ENCODE data around the gene TBXA2R.
"Not testable (repeated sequence)": the region's sequence is repeated elsewhere in the genome, so short reads cannot be mapped to it uniquely, and the experiment has no call there.

Gene TBXA2R

DNA sequence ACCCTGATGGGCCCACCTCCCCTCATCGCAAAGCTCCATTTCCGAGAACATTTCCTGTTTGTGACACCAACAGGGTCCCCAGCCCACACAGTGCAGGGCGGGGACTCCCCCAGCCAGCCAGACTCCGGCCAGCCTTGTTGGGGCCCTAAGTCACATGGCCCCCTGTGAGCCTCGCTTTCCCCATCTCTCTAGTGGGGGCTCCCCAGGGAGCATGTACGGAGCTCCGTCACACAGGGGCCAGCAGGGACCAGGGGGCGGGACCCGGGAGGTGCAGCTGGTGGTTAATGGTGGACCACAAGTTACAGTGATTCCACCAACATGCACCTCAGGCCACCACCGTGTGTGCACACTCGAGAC is 1.7 kb downstream of the TBXA2R start:
- DNase-seq = no peak

GRCh38 chr19:3604227-3604986 is 2.3 kb downstream of the TBXA2R start:
- no peak for DNase-seq

DNA sequence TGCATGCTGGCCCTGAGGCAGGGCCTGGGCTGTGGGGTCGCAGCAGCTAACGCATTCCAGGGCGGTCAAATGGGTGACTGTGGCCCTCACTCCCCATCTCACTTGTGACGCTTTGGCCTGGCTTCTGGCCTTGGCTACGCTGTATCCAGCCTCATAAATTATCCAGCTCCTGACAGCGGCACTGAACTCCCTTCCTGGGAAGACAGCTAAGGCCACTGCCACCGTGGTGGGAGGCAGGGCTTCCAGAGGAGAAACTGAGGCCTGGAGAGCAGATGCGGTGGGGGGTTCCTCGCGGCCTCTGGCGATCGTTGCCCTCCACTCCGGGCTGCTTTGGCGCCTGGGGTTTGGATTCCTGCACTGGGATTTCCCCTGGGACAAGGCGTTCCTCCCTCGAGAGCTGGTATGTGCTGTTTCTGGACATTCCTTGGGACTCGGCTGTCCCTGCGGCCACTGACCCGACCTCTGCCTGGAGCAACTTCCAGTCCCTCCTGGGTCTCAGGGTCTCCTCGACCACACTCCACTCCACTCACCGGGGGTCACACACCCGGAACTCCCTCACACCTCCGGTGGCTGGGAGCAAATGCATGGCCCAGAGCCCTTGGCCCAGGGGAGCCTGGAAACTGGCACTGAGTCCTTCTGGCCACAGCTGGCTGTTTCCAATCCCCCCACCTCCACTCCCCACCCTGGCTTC is 3.4 kb downstream of the TBXA2R start:
- no peak for DNase-seq

DNA sequence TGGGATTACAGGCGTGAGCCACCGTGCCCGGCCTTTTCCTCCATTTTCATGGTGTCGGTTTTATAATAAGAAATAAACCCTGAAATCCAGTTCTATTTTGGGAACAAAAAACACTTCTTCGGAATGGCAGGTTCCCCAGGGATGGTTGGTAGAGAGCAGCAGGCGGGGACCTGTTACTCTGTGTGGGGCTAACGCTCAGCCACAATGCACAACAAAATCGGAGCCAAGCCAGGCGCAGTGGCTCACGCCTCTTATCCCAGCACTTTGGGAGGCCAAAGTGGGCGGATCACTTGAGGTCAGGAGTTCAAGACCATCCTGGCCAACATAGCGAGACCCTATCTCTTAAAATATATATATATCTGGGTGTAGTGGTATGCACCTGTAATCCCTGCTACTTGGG is 5.7 kb downstream of the TBXA2R start:
- no peak for DNase-seq

DNA sequence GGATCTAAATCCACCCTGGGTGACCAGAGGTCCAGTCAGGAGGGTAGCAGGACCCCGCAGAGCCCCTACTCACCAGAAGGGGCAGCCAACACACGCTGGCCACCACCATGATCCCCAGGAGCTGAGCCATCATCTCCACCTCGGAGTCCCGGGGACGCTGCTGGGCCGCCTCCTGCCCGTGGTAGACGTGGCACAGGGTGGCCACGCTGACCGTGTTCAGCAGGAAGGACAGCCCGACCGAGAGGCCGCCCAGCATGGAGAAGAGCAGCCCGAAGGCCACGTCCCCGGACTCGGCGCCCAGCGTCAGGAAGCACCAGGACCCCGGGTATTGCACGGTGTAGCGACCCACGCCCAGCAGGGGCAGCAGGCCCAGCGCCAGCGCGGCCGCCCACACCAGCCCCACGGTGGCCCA is 6.9 kb downstream of the TBXA2R start:
- no peak for DNase-seq

DNA sequence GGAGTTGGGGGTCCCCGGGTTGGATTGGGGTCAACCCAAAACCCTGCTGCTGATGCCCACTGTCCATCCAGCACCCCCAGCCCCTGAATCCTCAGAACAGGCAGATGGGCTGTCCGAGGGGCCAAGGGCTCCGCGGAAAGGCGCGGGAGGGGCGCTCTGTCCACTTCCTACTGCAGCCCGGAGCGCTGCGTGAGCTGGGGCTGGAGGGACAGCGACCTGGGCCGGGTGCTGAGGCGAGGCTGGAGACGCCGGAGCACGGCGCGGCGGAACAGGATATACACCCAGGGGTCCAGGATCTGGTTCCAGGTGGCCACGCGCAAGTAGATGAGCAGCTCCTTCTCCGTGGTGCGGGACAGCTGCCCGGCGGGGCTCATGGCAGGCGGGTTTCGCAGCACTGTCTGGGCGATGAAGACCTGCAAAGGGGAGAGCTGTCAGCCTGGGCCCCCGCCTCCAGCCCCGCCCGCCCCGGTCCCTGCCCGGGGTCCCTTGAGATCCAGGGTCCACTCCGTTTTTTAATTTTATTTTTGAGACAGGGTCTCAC is 11.1 kb downstream of the TBXA2R start:
- DNase-seq = no peak

- no peak for DNase-seq
These were observed 13.5 kb downstream of the TBXA2R start for GRCh38 chr19:3593156-3593555.

GRCh38 chr19:3591876-3592613 is 14.6 kb downstream of the TBXA2R start:
- no peak for DNase-seq

GRCh38 chr19:3590991-3591659 is 15.6 kb downstream of the TBXA2R start:
- no peak for DNase-seq

DNA sequence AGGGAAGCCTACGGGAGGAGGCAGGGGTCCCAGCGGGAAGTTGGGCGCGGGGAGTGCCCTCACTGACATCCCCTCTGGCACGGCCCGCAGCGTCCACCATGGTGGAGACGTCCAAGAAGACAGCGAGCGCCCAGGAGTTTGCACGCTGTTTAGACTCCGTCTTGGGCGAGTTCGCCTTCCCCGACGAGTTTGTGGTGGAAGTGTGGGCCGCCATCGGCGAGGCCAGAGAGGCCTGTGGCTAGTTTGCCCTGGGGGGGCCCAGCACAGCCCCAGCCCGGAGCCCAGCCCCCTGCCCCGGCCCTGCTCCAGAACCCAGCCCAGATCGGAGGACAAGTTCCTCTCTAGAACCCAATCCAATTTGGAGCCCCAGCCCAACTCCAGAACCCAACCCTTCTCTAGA is 16.7 kb downstream of the TBXA2R start:
- no peak for DNase-seq

GRCh38 chr19:3589439-3589838 is 17.2 kb downstream of the TBXA2R start:
- no peak for DNase-seq

GRCh38 chr19:3586707-3587346 is 19.8 kb downstream of the TBXA2R start:
- no peak for DNase-seq

- no peak for DNase-seq
These were observed 20.5 kb downstream of the TBXA2R start for GRCh38 chr19:3586127-3586626.

DNA sequence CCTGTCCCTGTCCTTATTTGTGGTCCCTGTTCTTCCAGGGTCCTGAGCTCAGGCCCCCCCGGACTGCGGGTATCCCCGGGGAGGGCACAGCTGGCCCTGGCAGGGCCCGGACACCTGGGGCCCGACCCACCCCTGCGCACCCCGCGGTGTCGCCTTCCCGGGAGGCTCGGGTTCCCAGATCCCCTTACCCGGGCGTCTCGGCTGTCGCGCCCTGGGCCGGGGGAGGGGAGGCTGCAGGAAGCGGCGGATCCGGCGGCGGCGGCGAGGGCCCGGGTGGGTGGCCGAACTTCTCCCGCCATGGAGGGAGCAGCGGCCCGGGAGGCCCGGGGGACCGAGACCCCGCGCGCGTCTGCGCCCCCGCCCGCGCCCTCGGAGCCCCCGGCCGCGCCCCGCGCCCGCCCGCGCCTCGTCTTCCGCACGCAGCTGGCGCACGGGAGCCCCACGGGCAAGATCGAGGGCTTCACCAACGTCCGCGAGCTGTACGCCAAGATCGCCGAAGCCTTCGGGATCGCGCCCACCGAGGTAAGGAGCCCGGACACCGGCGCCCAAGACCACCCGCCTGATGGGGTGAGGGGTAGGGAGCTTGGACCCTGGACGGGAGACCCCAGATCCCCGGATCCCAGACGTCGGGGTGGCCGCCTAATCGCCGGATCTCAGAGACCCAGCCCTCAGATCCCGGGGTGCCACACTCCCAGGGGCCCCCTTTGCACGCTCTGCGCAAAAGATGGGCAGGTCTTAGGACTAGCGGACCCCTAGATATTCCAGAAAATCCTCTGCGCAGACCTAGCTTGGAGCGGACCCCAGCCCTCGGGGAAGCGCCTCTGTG is 21.2 kb downstream of the TBXA2R start, which contains the start of gene GIPC3:
TSS of gene GIPC3 (plus strand) at position 178 of the 826 bp plus-strand sequence. CDS start at position 298, 120 bp downstream.
- DNase-seq = no peak

GRCh38 chr19:3584036-3584802 is 22.5 kb downstream of the TBXA2R start:
- not testable (repeated sequence) for DNase-seq

DNA sequence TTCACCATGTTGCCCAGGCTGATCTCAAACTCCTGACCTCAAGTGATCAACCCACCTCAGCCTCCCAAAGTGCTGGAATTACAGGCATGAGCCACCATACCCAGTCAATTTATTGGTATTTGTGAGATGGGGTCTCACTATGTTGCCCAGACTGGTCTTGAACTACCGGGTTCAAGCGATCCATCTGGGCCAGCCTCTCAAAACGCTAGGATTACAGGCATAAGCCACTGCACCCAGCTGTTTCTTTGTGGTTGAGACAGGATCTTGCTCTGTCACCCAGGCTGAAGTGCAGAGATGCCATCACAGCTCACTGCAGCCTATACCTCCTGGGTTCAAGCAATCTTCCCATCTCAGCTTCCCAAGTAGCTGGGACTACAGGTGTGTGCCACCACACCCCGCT is 24.9 kb downstream of the TBXA2R start:
- not testable (repeated sequence) for DNase-seq

GRCh38 chr19:3580156-3580934 is 26.3 kb downstream of the TBXA2R start:
- DNase-seq = no peak

- no peak for DNase-seq
These were observed 28.3 kb downstream of the TBXA2R start for GRCh38 chr19:3578390-3578789.

DNA sequence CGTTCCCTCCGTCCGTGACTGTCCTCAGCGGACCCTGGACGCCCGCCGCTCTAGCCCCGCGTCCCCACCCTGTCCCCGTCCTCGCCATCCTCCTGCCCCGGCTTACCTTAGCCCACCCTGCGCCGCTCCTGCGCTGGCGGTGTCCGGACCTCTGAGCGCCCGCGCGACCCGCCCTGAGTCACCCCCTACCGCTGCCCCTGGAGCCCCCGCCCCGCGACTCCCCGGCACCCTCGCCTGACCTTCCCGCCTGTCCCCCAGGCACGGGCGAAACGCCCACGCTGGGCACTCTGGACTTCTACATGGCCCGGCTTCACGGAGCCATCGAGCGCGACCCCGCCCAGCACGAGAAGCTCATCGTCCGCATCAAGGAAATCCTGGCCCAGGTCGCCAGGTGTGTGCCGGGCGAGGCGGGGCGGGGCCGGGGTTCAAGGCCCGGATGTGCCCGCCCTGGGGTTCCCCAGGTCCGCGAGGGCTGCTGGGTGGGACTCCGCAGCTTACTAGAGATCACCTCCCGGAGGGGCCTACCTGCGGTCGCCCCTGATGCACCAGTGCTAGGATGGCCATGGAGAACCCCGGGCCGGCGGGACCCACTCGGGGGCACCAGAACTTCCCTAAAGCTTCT is 28.8 kb downstream of the TBXA2R start:
- DNase-seq = no peak

Measured in DMS153 (cell line).